Measurements from ENCODE around the gene CLCN5.

DNA sequence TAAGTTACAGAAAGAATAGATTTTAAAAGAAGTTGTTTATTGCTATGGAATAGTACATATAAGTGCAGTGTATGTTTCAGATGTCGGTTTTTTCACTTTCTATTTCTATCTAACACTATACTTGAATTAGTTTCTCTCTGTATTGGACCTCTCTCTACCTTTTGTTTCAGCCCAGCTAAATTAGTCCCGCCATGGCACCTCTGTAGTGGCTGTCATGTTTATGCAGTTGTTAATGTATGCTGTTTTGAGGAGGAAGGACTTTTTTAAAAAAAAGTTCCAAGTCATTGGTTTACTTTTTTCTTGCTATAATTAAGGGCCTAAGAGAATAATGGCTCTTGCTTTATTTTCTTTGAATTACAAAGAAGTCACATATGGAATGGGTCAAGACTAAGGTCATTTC, 160.3 kb downstream of the CLCN5 start:
- TF ChIP-seq, protein P1, sequence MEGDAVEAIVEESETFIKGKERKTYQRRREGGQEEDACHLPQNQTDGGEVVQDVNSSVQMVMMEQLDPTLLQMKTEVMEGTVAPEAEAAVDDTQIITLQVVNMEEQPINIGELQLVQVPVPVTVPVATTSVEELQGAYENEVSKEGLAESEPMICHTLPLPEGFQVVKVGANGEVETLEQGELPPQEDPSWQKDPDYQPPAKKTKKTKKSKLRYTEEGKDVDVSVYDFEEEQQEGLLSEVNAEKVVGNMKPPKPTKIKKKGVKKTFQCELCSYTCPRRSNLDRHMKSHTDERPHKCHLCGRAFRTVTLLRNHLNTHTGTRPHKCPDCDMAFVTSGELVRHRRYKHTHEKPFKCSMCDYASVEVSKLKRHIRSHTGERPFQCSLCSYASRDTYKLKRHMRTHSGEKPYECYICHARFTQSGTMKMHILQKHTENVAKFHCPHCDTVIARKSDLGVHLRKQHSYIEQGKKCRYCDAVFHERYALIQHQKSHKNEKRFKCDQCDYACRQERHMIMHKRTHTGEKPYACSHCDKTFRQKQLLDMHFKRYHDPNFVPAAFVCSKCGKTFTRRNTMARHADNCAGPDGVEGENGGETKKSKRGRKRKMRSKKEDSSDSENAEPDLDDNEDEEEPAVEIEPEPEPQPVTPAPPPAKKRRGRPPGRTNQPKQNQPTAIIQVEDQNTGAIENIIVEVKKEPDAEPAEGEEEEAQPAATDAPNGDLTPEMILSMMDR (IDR thresholded peaks at IDR 0.05), result no peak
- TF ChIP-seq SMC3 (IDR thresholded peaks at IDR 0.05) (no peak), RAD21 (conservative IDR thresholded peaks at IDR 0.05 in 1 of 2, IDR thresholded peaks at IDR 0.05 in 1 of 2) (no peak), EP300 (IDR thresholded peaks at IDR 0.05) (no peak)
- TF ChIP-seq, protein P2, sequence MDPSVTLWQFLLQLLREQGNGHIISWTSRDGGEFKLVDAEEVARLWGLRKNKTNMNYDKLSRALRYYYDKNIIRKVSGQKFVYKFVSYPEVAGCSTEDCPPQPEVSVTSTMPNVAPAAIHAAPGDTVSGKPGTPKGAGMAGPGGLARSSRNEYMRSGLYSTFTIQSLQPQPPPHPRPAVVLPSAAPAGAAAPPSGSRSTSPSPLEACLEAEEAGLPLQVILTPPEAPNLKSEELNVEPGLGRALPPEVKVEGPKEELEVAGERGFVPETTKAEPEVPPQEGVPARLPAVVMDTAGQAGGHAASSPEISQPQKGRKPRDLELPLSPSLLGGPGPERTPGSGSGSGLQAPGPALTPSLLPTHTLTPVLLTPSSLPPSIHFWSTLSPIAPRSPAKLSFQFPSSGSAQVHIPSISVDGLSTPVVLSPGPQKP (IDR thresholded peaks at IDR 0.05; ENCODE audit: low read depth, low read length), result no peak

Measured in A549 (cell line).